ENCODE results near the gene PCDHGA9.
A peak's percentile ranks its signal among the peaks of the same experiment; 100 is the strongest.
"Not testable (repeated sequence)": the region's sequence is repeated elsewhere in the genome, so short reads cannot be mapped to it uniquely, and the experiment has no call there.

Gene PCDHGA9

DNA sequence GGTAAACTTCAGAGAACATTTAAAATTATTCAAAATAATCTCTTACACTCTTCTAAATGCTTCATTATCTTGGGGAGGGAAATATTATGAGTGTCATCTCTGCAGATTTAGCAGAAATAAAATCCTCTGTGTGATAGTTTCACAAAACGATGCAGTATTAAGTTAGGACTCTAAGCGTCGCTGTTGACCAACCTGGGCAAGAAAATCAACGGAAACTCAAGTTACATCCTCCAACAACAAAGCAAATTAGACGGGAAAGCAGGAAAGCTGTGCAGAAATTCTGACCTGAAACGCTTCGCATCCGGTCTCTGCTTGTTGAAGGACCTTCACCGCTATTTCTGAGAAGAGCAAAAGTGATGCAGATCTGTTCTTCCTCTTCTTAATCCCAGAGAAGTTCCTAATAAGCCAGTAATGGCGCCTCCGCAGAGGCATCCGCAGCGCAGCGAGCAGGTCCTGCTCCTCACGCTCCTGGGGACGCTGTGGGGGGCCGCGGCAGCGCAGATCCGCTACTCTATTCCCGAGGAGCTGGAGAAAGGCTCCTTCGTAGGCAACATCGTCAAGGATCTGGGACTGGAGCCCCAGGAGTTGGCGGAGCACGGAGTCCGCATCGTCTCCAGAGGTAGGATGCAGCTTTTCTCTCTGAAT lies 28.8 kb upstream of the PCDHGA9 start, which contains the start of gene PCDHGA6:
TSS of gene PCDHGA6 (plus strand) at position 219 of the 645 bp plus-strand sequence. CDS start at position 412, 193 bp downstream.
- TF ChIP-seq, protein P1, sequence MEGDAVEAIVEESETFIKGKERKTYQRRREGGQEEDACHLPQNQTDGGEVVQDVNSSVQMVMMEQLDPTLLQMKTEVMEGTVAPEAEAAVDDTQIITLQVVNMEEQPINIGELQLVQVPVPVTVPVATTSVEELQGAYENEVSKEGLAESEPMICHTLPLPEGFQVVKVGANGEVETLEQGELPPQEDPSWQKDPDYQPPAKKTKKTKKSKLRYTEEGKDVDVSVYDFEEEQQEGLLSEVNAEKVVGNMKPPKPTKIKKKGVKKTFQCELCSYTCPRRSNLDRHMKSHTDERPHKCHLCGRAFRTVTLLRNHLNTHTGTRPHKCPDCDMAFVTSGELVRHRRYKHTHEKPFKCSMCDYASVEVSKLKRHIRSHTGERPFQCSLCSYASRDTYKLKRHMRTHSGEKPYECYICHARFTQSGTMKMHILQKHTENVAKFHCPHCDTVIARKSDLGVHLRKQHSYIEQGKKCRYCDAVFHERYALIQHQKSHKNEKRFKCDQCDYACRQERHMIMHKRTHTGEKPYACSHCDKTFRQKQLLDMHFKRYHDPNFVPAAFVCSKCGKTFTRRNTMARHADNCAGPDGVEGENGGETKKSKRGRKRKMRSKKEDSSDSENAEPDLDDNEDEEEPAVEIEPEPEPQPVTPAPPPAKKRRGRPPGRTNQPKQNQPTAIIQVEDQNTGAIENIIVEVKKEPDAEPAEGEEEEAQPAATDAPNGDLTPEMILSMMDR (IDR thresholded peaks at IDR 0.05; ENCODE audit: borderline replicate concordance, insufficient read depth, low read depth, low read length) = peak; percentile 24; the same call in 1 of the 2 replicates
- H3K4me3 ChIP-seq (ENCODE audit: low read depth, low read length) = no peak within 1 kb of the TSS

DNA sequence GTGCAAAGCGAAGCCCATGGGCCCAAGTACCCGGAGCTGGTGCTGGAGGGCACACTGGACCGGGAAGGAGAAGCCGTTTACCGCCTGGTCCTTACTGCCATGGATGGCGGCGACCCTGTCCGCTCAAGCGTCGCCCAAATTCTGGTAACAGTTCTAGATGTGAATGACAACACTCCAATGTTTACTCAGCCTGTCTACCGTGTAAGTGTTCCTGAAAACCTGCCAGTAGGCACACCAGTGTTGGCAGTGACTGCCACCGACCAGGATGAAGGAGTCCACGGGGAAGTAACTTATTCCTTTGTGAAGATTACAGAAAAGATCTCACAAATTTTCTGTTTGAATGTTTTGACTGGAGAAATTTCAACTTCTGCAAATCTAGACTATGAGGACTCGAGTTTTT lies 28.0 kb upstream of the PCDHGA9 start:
- no peak overlapping the region for H3K4me3 ChIP-seq (ENCODE audit: low read depth, low read length)

DNA sequence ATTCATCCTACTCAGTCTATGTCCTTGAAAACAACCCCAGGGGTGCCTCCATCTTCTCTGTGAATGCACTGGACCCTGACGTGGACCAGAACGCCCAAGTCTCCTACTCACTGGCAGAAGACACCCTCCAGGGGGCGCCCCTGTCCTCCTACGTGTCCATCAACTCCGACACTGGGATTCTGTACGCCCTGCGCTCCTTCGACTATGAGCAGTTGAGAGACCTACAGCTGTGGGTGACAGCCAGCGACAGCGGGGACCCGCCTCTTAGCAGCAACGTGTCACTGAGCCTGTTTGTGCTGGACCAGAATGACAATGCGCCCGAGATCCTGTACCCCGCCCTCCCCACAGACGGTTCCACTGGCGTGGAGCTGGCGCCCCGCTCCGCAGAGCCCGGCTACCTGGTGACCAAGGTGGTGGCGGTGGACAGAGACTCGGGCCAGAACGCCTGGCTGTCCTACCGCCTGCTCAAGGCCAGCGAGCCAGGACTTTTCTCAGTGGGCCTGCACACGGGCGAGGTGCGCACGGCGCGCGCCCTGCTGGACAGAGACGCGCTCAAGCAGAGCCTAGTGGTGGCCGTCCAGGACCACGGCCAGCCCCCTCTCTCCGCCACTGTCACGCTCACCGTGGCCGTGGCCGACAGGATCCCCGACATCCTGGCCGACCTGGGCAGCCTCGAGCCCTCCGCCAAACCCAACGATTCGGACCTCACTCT lies 27.0 kb upstream of the PCDHGA9 start:
- not testable (repeated sequence) for H3K4me3 ChIP-seq (ENCODE audit: low read depth, low read length)

More for the DNA sequence above, 28.0 kb upstream of the PCDHGA9 start:
- TF ChIP-seq, protein P1 (IDR thresholded peaks at IDR 0.05; ENCODE audit: borderline replicate concordance, insufficient read depth, low read depth, low read length) = no peak

DNA sequence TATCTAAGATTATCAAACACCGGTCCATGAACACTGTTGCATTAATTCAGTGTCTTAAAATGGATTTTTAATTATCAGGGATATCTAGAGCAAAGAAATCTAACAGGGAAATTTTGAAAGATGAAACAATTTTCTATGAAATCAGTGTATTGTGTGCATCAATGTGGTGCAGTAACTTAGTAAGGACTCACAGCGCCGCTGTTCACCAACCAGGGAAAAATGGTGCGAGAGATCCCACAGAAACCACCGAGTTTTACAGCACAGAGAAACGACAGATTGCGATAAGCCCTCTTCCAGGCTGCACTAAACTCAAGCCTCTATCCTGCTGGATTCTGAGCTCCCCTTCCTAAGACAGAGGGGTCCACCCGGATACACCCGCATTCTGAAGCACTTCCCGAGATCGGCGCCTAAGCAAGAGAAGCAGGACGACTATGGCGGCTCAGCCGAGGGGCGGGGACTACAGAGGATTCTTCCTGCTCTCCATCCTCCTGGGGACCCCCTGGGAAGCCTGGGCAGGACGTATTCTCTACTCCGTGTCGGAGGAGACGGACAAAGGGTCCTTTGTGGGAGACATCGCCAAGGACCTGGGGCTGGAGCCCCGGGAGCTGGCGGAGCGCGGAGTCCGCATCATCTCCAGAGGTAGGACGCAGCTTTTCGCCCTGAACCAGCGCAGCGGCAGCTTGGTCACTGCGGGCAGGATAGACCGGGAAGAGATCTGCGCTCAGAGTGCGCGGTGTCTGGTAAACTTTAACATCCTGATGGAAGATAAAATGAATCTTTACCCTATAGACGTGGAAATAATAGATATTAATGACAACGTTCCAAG lies 19.9 kb upstream of the PCDHGA9 start, which contains the start of gene PCDHGA7:
TSS of gene PCDHGA7 (plus strand) at position 274 of the 826 bp plus-strand sequence. CDS start at position 432, 158 bp downstream.
- peak within 1 kb of the TSS; percentile 54 for H3K4me3 ChIP-seq (ENCODE audit: low read depth, low read length)
- TF ChIP-seq, protein P1 (IDR thresholded peaks at IDR 0.05; ENCODE audit: borderline replicate concordance, insufficient read depth, low read depth, low read length) = peak; percentile 36; the same call in 1 of the 2 replicates

DNA sequence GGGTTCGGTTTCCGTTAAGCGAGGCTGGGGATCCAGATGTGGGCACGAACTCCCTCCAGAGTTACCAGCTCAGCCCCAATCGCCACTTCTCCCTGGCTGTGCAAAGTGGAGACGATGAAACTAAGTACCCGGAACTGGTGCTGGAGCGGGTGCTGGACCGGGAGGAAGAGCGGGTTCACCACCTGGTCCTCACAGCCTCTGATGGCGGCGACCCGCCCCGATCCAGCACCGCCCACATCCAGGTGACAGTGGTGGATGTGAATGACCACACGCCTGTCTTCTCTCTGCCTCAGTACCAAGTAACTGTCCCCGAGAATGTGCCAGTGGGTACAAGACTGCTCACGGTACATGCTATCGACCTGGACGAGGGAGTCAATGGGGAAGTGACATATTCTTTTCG lies 19.2 kb upstream of the PCDHGA9 start:
- H3K4me3 ChIP-seq (ENCODE audit: low read depth, low read length) = no peak overlapping the region
- TF ChIP-seq, protein P1 (IDR thresholded peaks at IDR 0.05; ENCODE audit: borderline replicate concordance, insufficient read depth, low read depth, low read length) = no peak

DNA sequence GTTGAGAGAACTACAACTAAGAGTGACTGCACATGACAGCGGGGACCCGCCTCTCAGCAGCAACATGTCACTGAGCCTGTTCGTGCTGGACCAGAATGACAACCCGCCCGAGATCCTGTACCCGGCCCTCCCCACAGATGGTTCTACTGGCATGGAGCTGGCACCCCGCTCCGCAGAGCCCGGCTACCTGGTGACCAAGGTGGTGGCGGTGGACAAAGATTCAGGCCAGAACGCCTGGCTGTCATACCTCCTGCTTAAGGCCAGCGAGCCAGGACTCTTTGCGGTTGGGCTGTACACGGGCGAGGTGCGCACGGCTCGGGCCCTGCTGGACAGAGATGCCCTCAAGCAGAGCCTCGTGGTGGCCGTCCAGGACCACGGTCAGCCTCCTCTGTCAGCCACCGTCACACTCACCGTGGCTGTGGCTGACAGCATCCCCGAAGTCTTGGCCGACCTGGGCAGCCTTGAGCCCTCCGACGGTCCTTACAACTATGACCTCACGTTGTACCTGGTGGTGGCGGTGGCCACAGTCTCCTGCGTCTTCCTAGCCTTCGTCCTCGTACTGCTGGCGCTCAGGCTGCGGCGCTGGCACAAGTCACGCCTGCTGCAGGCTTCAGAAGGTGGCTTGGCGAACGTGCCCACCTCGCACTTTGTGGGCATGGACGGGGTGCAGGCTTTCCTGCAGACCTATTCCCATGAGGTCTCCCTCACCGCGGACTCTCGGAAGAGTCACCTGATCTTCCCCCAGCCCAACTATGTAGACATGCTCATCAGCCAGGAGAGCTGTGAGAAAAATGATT lies 17.9 kb upstream of the PCDHGA9 start:
- TF ChIP-seq, protein P1 (IDR thresholded peaks at IDR 0.05; ENCODE audit: borderline replicate concordance, insufficient read depth, low read depth, low read length) = no peak

More for the DNA sequence above, 17.9 kb upstream of the PCDHGA9 start:
- no peak overlapping the region for H3K4me3 ChIP-seq (ENCODE audit: low read depth, low read length)

Data from GM12875 (cell line).